ENCODE data around the gene DUSP21. TPM values are rescaled to one million over a fixed set of nuclear protein-coding genes. Genes with fewer than 3 reads are reported as not detected.

Gene DUSP21
- total and polyA plus RNA-seq, 2 of the 4 experiments (the other 2 are of a cell fraction): not detected

GRCh38 chrX:44875185-44875489 lies 31.3 kb downstream of the DUSP21 start:
- no peaks in the 10 kb centered on the region for H3K4me1 ChIP-seq (ENCODE audit: control insufficient read depth, insufficient read depth, low read length)
- H3K27ac ChIP-seq (ENCODE audit: insufficient read depth, low read length): no peak overlapping the region
- in situ Hi-C loops (cut with MboI; ENCODE audit: low sequenced_read_pairs): no loop called here
- POLR2A ChIA-PET (ENCODE audit: unreplicated experiment): no interaction called here
- peak overlapping the region; percentile 93 for H3K4me3 ChIP-seq (ENCODE audit: insufficient read depth, low read depth, low read length)
- H3K27me3 ChIP-seq (ENCODE audit: control insufficient read depth, insufficient read depth, low read length): no peaks in the 10 kb centered on the region
- H3K36me3 ChIP-seq (ENCODE audit: control insufficient read depth, insufficient read depth, low read length): no peaks in the 10 kb centered on the region
- H4K5ac ChIP-seq (ENCODE audit: low read depth, low read length): no peak overlapping the region
- no peak overlapping the region for H2AK9ac ChIP-seq (replicated peaks; ENCODE audit: low read depth, low read length, poor library complexity)
- no peak overlapping the region for H2AFZ ChIP-seq (replicated peaks; ENCODE audit: low read length, poor library complexity)
- H3K56ac ChIP-seq (ENCODE audit: extremely low read depth, insufficient read depth, low read length): no peak overlapping the region
- DNase-seq (no peak), ATAC-seq (ENCODE audit: low read depth) (no peak)
- 0 out of 2 replicates have a peak overlapping the region, but pooled peaks have one; percentile 43 for H3K9ac ChIP-seq (ENCODE audit: low read depth, low read length)
- peak overlapping the region; percentile 94 for H3K4me2 ChIP-seq (ENCODE audit: low read depth, low read length)
- H2BK120ac ChIP-seq (ENCODE audit: low read depth, low read length): no peak overlapping the region
- no peak overlapping the region for H4K8ac ChIP-seq (ENCODE audit: low read depth in 2 of 2, low read length in 2 of 2)
- H3K23ac ChIP-seq (ENCODE audit: low read depth, low read length): peak overlapping the region; percentile 41; the same call in 1 of the 2 replicates
- peak overlapping the region; percentile 13 for H2BK5ac ChIP-seq (ENCODE audit: low read depth, low read length, poor library complexity, severe bottlenecking)
- peaks cover 4 to 28% of the 10 kb centered on the region in 2 experiments for H3K79me1 ChIP-seq (ENCODE audit: low read depth in 1 of 2, low read length in 2 of 2)
- H4K20me1 ChIP-seq (ENCODE audit: insufficient read depth, low read length): peaks cover 24% of the 10 kb centered on the region
- no peak overlapping the region for H2BK15ac ChIP-seq (ENCODE audit: low read depth, low read length)
- H3K9me1 ChIP-seq (ENCODE audit: insufficient read depth, low read length): no peaks in the 10 kb centered on the region
- no peak overlapping the region for H2BK20ac ChIP-seq (ENCODE audit: low read depth, low read length)
- no peak overlapping the region for H2AK5ac ChIP-seq (ENCODE audit: low read depth, low read length)
- no peaks in the 10 kb centered on the region for H3K9me3 ChIP-seq (ENCODE audit: control insufficient read depth, insufficient read depth, low read length)
- TF ChIP-seq MAFK (IDR thresholded peaks at IDR 0.05; ENCODE audit: low read depth, low read length) (peak; percentile 86), RFX5 (IDR thresholded peaks at IDR 0.05; ENCODE audit: low read depth, low read length) (no peak)
- H3K4ac ChIP-seq (ENCODE audit: low read depth, low read length): no peak overlapping the region
- no peak overlapping the region for H4K91ac ChIP-seq (ENCODE audit: insufficient read depth, low read depth, low read length)
- dilution Hi-C loops (cut with HindIII; ENCODE audit: low sequenced_read_pairs, unreplicated experiment): no loop called here
- no peak overlapping the region for H3K18ac ChIP-seq (ENCODE audit: low read depth, low read length)
- BruUV-seq (replicated peaks): no TSS peak
- H3K14ac ChIP-seq (replicated peaks; ENCODE audit: low read depth, low read length): no peak overlapping the region
- no CpG with 5 or more reads among the region's 5 CpGs for WGBS, 2 experiments (ENCODE audit: extremely low coverage in 2 of 2, insufficient read length in 1 of 2)
- intact Hi-C loops (cut with micrococcal nuclease): loop anchor here (10.0 kb wide), 1 partner anchor 920 kb away; no protein-coding TSS in a partner anchor
- CTCF ChIA-PET: interaction anchor here (0.7 to 0.8 kb wide), 2 partner anchors 186 to 195 kb away, joined by 4 to 8 read pairs; no protein-coding TSS in a partner anchor
